GM23338 (cell line): Measurements from ENCODE around the gene CCBE1. TPM values are rescaled to one million over a fixed set of nuclear protein-coding genes. Genes with fewer than 3 reads are reported as not detected.
A peak's percentile ranks its signal among the peaks of the same experiment; 100 is the strongest.

Source experiments
- ATAC-seq: fragments of 200-7000 bp; cut with Tn5 transposase; 3 replicates; pipeline ENCODE4 v1.9.1; 2020
- DNase-seq: peaks from one replicate; pipeline ENCODE4 v3.0.0-alpha.2; 2015; ENCODE audit warnings: low spot score
- H2AFZ ChIP-seq: fragments of 200-600 bp; sonication (generic); 2 replicates; pipeline ENCODE4 v1.8.0; 2016; ENCODE audit warnings: antibody characterized with exemption, mild to moderate bottlenecking, moderate library complexity
- H3F3A ChIP-seq: fragments of 200-600 bp; sonication (generic); replicated peaks from 2 replicates; pipeline ENCODE4 v1.8.0; 2017; ENCODE audit warnings: antibody characterized with exemption, mixed run types, low read depth
- H3K27ac ChIP-seq: fragments of 200-600 bp; sonication (generic); 2 replicates; pipeline ENCODE4 v1.6.1; 2016; ENCODE audit warnings: low read depth
- H3K27me3 ChIP-seq: fragments of 200-600 bp; sonication (generic); 2 replicates; pipeline ENCODE4 v1.8.0; 2016; ENCODE audit warnings: mild to moderate bottlenecking, mixed run types, moderate library complexity; ENCODE audit not compliant: insufficient read depth
- H3K36me3 ChIP-seq: fragments of 200-600 bp; sonication (generic); 2 replicates; pipeline ENCODE4 v1.8.0; 2016; ENCODE audit warnings: mild to moderate bottlenecking; ENCODE audit not compliant: insufficient read depth
- H3K4me1 ChIP-seq: fragments of 200-600 bp; sonication (generic); 2 replicates; pipeline ENCODE4 v1.8.0; 2016; ENCODE audit warnings: mild to moderate bottlenecking, moderate library complexity; ENCODE audit not compliant: insufficient read depth
- H3K4me2 ChIP-seq: fragments of 200-600 bp; sonication (generic); 2 replicates; pipeline ENCODE4 v1.7.1; 2017; ENCODE audit warnings: mixed run types
- H3K4me3 ChIP-seq: fragments of 200-600 bp; sonication (generic); 2 replicates; pipeline ENCODE4 v1.6.1; 2016; ENCODE audit warnings: mixed run types
- H3K79me2 ChIP-seq: fragments of 200-600 bp; sonication (generic); replicated peaks from 2 replicates; pipeline ENCODE4 v1.8.0; 2017; ENCODE audit warnings: mild to moderate bottlenecking; ENCODE audit not compliant: insufficient read depth
- H3K9me2 ChIP-seq: fragments of 200-600 bp; sonication (generic); 2 replicates; pipeline ENCODE4 v1.8.0; 2017; ENCODE audit not compliant: insufficient read depth
- H4K20me1 ChIP-seq: fragments of 200-600 bp; sonication (generic); replicated peaks from 2 replicates; pipeline ENCODE4 v1.8.0; 2017; ENCODE audit warnings: mild to moderate bottlenecking; ENCODE audit not compliant: insufficient read depth
- H3K27ac Mint-ChIP-seq: 2 replicates; pipeline ENCODE4 v1.8.0; 2020; ENCODE audit warnings: inconsistent platforms, mild to moderate bottlenecking, moderate library complexity, mixed read lengths
- H3K27me3 Mint-ChIP-seq: 3 replicates; pipeline ENCODE4 v1.8.0; 2022; ENCODE audit warnings: low read depth, mild to moderate bottlenecking, moderate library complexity, mixed read lengths, inconsistent platforms; ENCODE audit not compliant: insufficient read depth, poor library complexity
- H3K36me3 Mint-ChIP-seq: 3 replicates; pipeline ENCODE4 v1.8.0; 2021; ENCODE audit warnings: low read depth, mild to moderate bottlenecking, inconsistent platforms, moderate library complexity, mixed read lengths
- H3K4me1 Mint-ChIP-seq: 3 replicates; pipeline ENCODE4 v1.8.0; 2020; ENCODE audit warnings: mild to moderate bottlenecking, inconsistent platforms, mixed read lengths
- H3K4me3 Mint-ChIP-seq: 3 replicates; pipeline ENCODE4 v1.8.0; 2021; ENCODE audit warnings: moderate library complexity, mild to moderate bottlenecking, inconsistent platforms, mixed read lengths
- H3K9me3 Mint-ChIP-seq: 3 replicates; pipeline ENCODE4 v1.8.0; 2020; ENCODE audit warnings: moderate library complexity, mild to moderate bottlenecking, inconsistent platforms, mixed read lengths
- EZH2 ChIP-seq: fragments of 200-600 bp; sonication (generic); IDR thresholded peaks from one replicate; pipeline ENCODE4 v1.8.0; 2017; ENCODE audit warnings: antibody characterized with exemption, mild to moderate bottlenecking, low read depth; ENCODE audit not compliant: unreplicated experiment
- JUNB ChIP-seq: IDR thresholded peaks from one replicate; pipeline ENCODE4 v1.6.1; 2016; ENCODE audit warnings: antibody characterized with exemption; ENCODE audit not compliant: unreplicated experiment
- POLR2AphosphoS5 ChIP-seq: IDR thresholded peaks from 2 replicates; pipeline ENCODE4 v1.6.1; 2016; ENCODE audit warnings: antibody characterized with exemption, low read depth
- ZNF114 ChIP-seq: fragments of 250-450 bp; sonication (Bioruptor Pico); IDR thresholded peaks from 2 replicates; pipeline ENCODE4 v1.5.0; 2020; ENCODE audit warnings: mild to moderate bottlenecking, moderate library complexity
- ZNF331 ChIP-seq: fragments of 250-450 bp; sonication (Bioruptor Pico); IDR thresholded peaks from 2 replicates; pipeline ENCODE4 v1.5.0; 2020; ENCODE audit warnings: low read depth, mild to moderate bottlenecking, moderate library complexity
- ZNF462 ChIP-seq: fragments of 250-450 bp; sonication (Bioruptor Pico); IDR thresholded peaks from 2 replicates; pipeline ENCODE4 v1.5.0; 2020; ENCODE audit warnings: mild to moderate bottlenecking, moderate library complexity
- polyA plus RNA-seq: library from polyadenylated mRNA; unstranded; fragments of >200 nt; fragmentation: Nextera tagmentation; extraction: Ambion mirVana; gene quantifications from 2 replicates; pipeline ENCODE4 v1.2.1, GENCODE V29; 2016
- total RNA-seq: library from RNA; depleted of rRNA; stranded (reverse); fragments of >200 nt; shearing (Covaris generic); gene quantifications from 2 replicates; pipeline ENCODE4 v1.2.3, GENCODE V29; 2014

Gene CCBE1
- total and polyA plus RNA-seq, 2 experiments from 2014 or later, result 2.1 to 2.6 TPM

GRCh38 chr18:59387687-59388565 is 309.3 kb downstream of the CCBE1 start:
- Mint-ChIP-seq H3K4me1 (peaks cover 36% of the 10 kb centered on the region; the same call in 2 of the 3 replicates), H3K36me3 (no peaks in the 10 kb centered on the region), H3K4me3 (no peak overlapping the region), H3K27me3 (no peaks in the 10 kb centered on the region), H3K9me3 (no peaks in the 10 kb centered on the region), H3K27ac (no peak overlapping the region)
- Histone ChIP-seq H3K79me2 (no peaks in the 10 kb centered on the region), H4K20me1 (no peaks in the 10 kb centered on the region), H2AFZ (peak overlapping the region; percentile 93), H3K4me1 (peaks cover 33% of the 10 kb centered on the region), H3K36me3 (no peaks in the 10 kb centered on the region), H3K27me3 (peaks cover 6% of the 10 kb centered on the region; the same call in 1 of the 2 replicates), H3K4me3 (no peak overlapping the region), H3F3A (no peaks in the 10 kb centered on the region), H3K9me2 (no peaks in the 10 kb centered on the region; the same call in 1 of the 2 replicates), H3K4me2 (peak overlapping the region; percentile 51; the same call in 1 of the 2 replicates), H3K27ac (no peak overlapping the region)
- no peak for TF ChIP-seq EZH2
- TF ChIP-seq ZNF331 (CRISPR knock-in tag), result no peak
- TF ChIP-seq ZNF114 (CRISPR knock-in tag), result no peak
- no peak for TF ChIP-seq ZNF462
- no peak for TF ChIP-seq JUNB
- no peak for TF ChIP-seq POLR2AphosphoS5
- ATAC-seq (no peak; the same call in 2 of the 3 replicates), DNase-seq (no peak)
